GM12878 (cell line): Measurements from ENCODE around the gene BCAT1.

Experiments
- JUND ChIP-seq: IDR thresholded peaks from 2 replicates; pipeline ENCODE4 v1.6.1; 2012; ENCODE audit warnings: low read depth, mild to moderate bottlenecking, low read length, improper control_type of control experiment, moderate library complexity
- POLR2A ChIP-seq: IDR thresholded peaks from 2 replicates; pipeline ENCODE4 v1.6.1; 2011; ENCODE audit warnings: low read depth, mild to moderate bottlenecking, low read length
- YY1 ChIP-seq: IDR thresholded peaks from 2 replicates; pipeline ENCODE4 v1.6.1; 2011; ENCODE audit warnings: low read depth, mild to moderate bottlenecking, low read length
- TF ChIP-seq, protein P1 (sequence below): fragments of 450-650 bp; IDR thresholded peaks from 2 replicates; pipeline ENCODE4 v1.6.1; 2018; ENCODE audit warnings: borderline replicate concordance, mild to moderate bottlenecking; ENCODE audit not compliant: partially characterized antibody

GRCh38 chr12:24881227-24881626 lies 67.7 kb downstream of the BCAT1 start:
- TF ChIP-seq YY1, result no peak
- TF ChIP-seq JUND, result no peak
- TF ChIP-seq, protein P1, sequence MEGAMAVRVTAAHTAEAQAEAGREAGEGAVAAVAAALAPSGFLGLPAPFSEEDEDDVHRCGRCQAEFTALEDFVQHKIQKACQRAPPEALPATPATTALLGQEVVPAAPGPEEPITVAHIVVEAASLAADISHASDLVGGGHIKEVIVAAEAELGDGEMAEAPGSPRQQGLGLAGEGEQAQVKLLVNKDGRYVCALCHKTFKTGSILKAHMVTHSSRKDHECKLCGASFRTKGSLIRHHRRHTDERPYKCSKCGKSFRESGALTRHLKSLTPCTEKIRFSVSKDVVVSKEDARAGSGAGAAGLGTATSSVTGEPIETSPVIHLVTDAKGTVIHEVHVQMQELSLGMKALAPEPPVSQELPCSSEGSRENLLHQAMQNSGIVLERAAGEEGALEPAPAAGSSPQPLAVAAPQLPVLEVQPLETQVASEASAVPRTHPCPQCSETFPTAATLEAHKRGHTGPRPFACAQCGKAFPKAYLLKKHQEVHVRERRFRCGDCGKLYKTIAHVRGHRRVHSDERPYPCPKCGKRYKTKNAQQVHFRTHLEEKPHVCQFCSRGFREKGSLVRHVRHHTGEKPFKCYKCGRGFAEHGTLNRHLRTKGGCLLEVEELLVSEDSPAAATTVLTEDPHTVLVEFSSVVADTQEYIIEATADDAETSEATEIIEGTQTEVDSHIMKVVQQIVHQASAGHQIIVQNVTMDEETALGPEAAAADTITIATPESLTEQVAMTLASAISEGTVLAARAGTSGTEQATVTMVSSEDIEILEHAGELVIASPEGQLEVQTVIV, result no peak
- no peak for TF ChIP-seq POLR2A
